Fibroblast of the aortic adventitia (primary cell): ENCODE data around the gene CCT3. TPM values are rescaled to one million over a fixed set of nuclear protein-coding genes. Genes with fewer than 3 reads are reported as not detected.
"Not testable (repeated sequence)": the region's sequence is repeated elsewhere in the genome, so short reads cannot be mapped to it uniquely, and the experiment has no call there.

Source experiments
- DNase-seq: peaks from one replicate; pipeline ENCODE4 v3.0.0-alpha.2; 2010; ENCODE audit warnings: low read depth
- H3K4me3 ChIP-seq: 2 replicates; pipeline ENCODE4 v1.5.1; 2011; ENCODE audit warnings: low read depth, mild to moderate bottlenecking, control low read depth, low read length, moderate library complexity
- total RNA-seq: library from RNA; depleted of rRNA; stranded (reverse); fragments of >200 nt; gene quantifications from 2 replicates; pipeline ENCODE4 v1.2.3, GENCODE V29; 2012; ENCODE audit warnings: low replicate concordance
- TF ChIP-seq, protein P1 (sequence below): IDR thresholded peaks from 2 replicates; pipeline ENCODE4 v1.5.1; 2011; ENCODE audit warnings: mild to moderate bottlenecking, low read length, control low read depth, inconsistent platforms; ENCODE audit not compliant: insufficient read depth

Gene CCT3
- total RNA-seq, 1 donor = 284 TPM

DNA sequence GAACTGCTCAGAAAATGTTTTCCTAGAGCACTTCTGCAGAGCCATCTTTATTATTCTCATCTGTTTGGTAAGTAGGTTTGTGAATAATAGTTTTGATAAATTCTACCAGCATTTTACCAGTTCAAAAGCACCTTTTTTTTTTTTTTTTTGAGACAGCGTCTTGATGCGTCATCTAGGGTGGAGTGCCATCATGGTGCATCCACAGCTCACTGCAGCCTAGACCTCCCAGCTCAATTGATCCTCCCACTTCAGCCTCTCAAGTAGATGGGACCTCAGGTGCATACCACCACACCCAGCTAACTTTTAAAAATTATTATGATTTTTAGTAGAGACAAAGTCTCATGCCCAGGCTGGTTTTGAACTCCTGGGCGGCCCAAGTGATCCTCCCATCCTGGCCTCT is 21.2 kb upstream of the CCT3 start:
- no peak for DNase-seq
- TF ChIP-seq, protein P1, sequence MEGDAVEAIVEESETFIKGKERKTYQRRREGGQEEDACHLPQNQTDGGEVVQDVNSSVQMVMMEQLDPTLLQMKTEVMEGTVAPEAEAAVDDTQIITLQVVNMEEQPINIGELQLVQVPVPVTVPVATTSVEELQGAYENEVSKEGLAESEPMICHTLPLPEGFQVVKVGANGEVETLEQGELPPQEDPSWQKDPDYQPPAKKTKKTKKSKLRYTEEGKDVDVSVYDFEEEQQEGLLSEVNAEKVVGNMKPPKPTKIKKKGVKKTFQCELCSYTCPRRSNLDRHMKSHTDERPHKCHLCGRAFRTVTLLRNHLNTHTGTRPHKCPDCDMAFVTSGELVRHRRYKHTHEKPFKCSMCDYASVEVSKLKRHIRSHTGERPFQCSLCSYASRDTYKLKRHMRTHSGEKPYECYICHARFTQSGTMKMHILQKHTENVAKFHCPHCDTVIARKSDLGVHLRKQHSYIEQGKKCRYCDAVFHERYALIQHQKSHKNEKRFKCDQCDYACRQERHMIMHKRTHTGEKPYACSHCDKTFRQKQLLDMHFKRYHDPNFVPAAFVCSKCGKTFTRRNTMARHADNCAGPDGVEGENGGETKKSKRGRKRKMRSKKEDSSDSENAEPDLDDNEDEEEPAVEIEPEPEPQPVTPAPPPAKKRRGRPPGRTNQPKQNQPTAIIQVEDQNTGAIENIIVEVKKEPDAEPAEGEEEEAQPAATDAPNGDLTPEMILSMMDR = no peak

DNA sequence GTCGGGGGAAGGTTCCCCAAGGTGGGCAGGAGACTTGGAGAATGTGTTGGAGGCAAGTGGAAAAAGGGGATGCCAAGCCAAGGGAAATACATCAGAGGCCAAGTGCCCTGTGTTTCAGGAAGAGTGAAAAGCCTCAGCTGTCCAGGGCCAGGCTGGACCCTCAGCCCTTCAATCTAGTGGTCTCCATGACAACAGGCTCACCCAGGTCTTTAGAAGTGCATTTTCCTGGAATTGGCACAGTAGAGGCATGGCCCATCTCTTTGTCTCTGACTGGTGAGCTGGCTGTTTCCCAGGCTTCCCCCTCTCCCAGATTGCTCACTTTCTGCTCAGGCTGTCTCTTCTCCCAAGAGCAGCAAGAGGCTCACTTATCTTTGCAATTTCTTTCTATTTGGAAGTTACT is 20.5 kb upstream of the CCT3 start:
- DNase-seq = no peak
- H3K4me3 ChIP-seq = no peak overlapping the region
- TF ChIP-seq, protein P1 = no peak

More for the DNA sequence above, 21.2 kb upstream of the CCT3 start:
- no peak overlapping the region for H3K4me3 ChIP-seq

GRCh38 chr1:156357977-156358376 is 19.9 kb upstream of the CCT3 start:
- TF ChIP-seq, protein P1 = no peak
- no peak overlapping the region for H3K4me3 ChIP-seq
- DNase-seq = no peak

GRCh38 chr1:156356875-156357534 is 18.9 kb upstream of the CCT3 start:
- no peak overlapping the region for H3K4me3 ChIP-seq
- DNase-seq = no peak
- TF ChIP-seq, protein P1 = peak; percentile 74

- DNase-seq = no peak
- TF ChIP-seq, protein P1 = no peak
- H3K4me3 ChIP-seq = no peak overlapping the region
Observed at GRCh38 chr1:156356262-156356874, 18.3 kb upstream of the CCT3 start.

DNA sequence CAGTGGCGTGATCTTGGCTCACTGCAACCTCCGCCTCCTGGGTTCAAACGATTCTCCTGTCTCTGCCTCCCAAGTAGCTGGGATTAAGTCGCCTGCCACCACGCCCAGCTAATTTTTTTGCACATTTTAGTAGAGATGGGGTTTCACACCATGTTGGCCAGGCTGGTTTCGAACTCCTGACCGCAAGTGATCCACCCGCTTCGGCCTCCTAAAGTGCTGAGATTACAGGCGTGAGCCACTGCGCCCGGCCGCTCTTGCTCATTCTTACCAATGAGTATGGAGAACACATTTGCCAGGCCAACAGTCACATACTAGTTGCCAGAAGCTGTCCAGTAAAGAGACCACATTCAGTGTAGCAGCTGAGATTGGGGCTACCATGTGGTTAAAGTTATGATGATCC is 14.4 kb upstream of the CCT3 start:
- H3K4me3 ChIP-seq, DNase-seq: not testable (repeated sequence)

GRCh38 chr1:156347331-156347730 is 9.2 kb upstream of the CCT3 start:
- no peak overlapping the region for H3K4me3 ChIP-seq
- TF ChIP-seq, protein P1 = no peak
- DNase-seq = peak; percentile 83
